H9 (cell line): Measurements from ENCODE around the gene GSG1L. TPM values are rescaled to one million over a fixed set of nuclear protein-coding genes. Genes with fewer than 3 reads are reported as not detected.

Source experiments
- DNase-seq: peaks from one replicate; pipeline ENCODE4 v3.0.0-alpha.2; 2017
- H2AFZ ChIP-seq: one replicate; pipeline ENCODE4 v1.6.1; 2013; ENCODE audit warnings: mild to moderate bottlenecking, low read length, control low read depth, moderate library complexity
- H2AK5ac ChIP-seq: 2 replicates; pipeline ENCODE4 v1.6.1; 2013; ENCODE audit warnings: low read length, control low read depth, mixed read lengths; ENCODE audit not compliant: insufficient read length
- H2BK120ac ChIP-seq: one replicate; pipeline ENCODE4 v1.6.1; 2013; ENCODE audit warnings: low read depth, mild to moderate bottlenecking, low read length, control low read depth, inconsistent platforms; ENCODE audit not compliant: poor library complexity, severe bottlenecking
- H2BK12ac ChIP-seq: 2 replicates; pipeline ENCODE4 v1.6.1; 2013; ENCODE audit warnings: low read length, control low read depth, mixed read lengths, low read depth; ENCODE audit not compliant: insufficient read length
- H2BK15ac ChIP-seq: 2 replicates; pipeline ENCODE4 v1.6.1; 2013; ENCODE audit warnings: low read depth, low read length, control low read depth
- H2BK20ac ChIP-seq: one replicate; pipeline ENCODE4 v1.6.1; 2013; ENCODE audit warnings: low read depth, mild to moderate bottlenecking, low read length, control low read depth, inconsistent platforms; ENCODE audit not compliant: poor library complexity, severe bottlenecking
- H2BK5ac ChIP-seq: 2 replicates; pipeline ENCODE4 v1.6.1; 2013; ENCODE audit warnings: low read length, control low read depth, mixed read lengths; ENCODE audit not compliant: insufficient read length
- H3K14ac ChIP-seq: 2 replicates; pipeline ENCODE4 v1.6.1; 2013; ENCODE audit warnings: low read length, control low read depth; ENCODE audit not compliant: insufficient read depth
- H3K18ac ChIP-seq: 2 replicates; pipeline ENCODE4 v1.6.1; 2013; ENCODE audit warnings: low read depth, mild to moderate bottlenecking, mixed read lengths, low read length, control low read depth; ENCODE audit not compliant: insufficient read length
- H3K23ac ChIP-seq: 2 replicates; pipeline ENCODE4 v1.6.1; 2013; ENCODE audit warnings: low read length, control low read depth, mixed read lengths, low read depth; ENCODE audit not compliant: insufficient read length
- H3K23me2 ChIP-seq: 2 replicates; pipeline ENCODE4 v1.6.1; 2013; ENCODE audit warnings: low read depth, mild to moderate bottlenecking, mixed read lengths, low read length, control low read depth; ENCODE audit not compliant: insufficient read length, poor library complexity, severe bottlenecking
- H3K27ac ChIP-seq: 2 replicates; pipeline ENCODE4 v1.5.1; 2013; ENCODE audit warnings: low read length, control low read depth, mixed read lengths, low read depth; ENCODE audit not compliant: insufficient read length
- H3K27me3 ChIP-seq: 2 replicates; pipeline ENCODE4 v1.6.1; 2013; ENCODE audit warnings: low read length, control low read depth, inconsistent platforms; ENCODE audit not compliant: insufficient read depth
- H3K4ac ChIP-seq: 2 replicates; pipeline ENCODE4 v1.6.1; 2013; ENCODE audit warnings: low read depth, mild to moderate bottlenecking, control low read depth, inconsistent platforms, low read length, moderate library complexity
- H3K4me1 ChIP-seq: 2 replicates; pipeline ENCODE4 v1.6.1; 2013; ENCODE audit warnings: low read length, control low read depth, inconsistent platforms; ENCODE audit not compliant: insufficient read depth
- H3K4me2 ChIP-seq: 2 replicates; pipeline ENCODE4 v1.6.1; 2013; ENCODE audit warnings: low read length, control low read depth, mixed read lengths; ENCODE audit not compliant: insufficient read length, insufficient read depth
- H3K56ac ChIP-seq: 2 replicates; pipeline ENCODE4 v1.6.1; 2013; ENCODE audit warnings: low read depth, mild to moderate bottlenecking, mixed read lengths, low read length, control low read depth; ENCODE audit not compliant: insufficient read length
- H3K79me1 ChIP-seq: 2 replicates; pipeline ENCODE4 v1.6.1; 2013; ENCODE audit warnings: low read depth, mild to moderate bottlenecking, moderate library complexity, low read length, control low read depth, inconsistent platforms; ENCODE audit not compliant: insufficient read depth, poor library complexity, severe bottlenecking
- H3K79me2 ChIP-seq: 2 replicates; pipeline ENCODE4 v1.6.1; 2013; ENCODE audit warnings: low read length, control low read depth, inconsistent platforms; ENCODE audit not compliant: insufficient read depth
- H3K9ac ChIP-seq: 2 replicates; pipeline ENCODE4 v1.6.1; 2013; ENCODE audit warnings: low read length, control low read depth, mixed read lengths; ENCODE audit not compliant: insufficient read length; ENCODE audit errors: extremely low read depth
- H3K9me3 ChIP-seq: one replicate; pipeline ENCODE4 v1.6.1; 2013; ENCODE audit warnings: low read depth, low read length, inconsistent platforms; ENCODE audit not compliant: control insufficient read depth
- H3T11ph ChIP-seq: one replicate; pipeline ENCODE4 v1.6.1; 2013; ENCODE audit warnings: mild to moderate bottlenecking, low read length, control low read depth, inconsistent platforms
- H4K20me1 ChIP-seq: one replicate; pipeline ENCODE4 v1.6.1; 2013; ENCODE audit not compliant: control insufficient read depth, insufficient read length, insufficient read depth
- H4K5ac ChIP-seq: 2 replicates; pipeline ENCODE4 v1.6.1; 2013; ENCODE audit warnings: low read depth, mild to moderate bottlenecking, mixed read lengths, low read length, control low read depth; ENCODE audit not compliant: insufficient read length
- H4K8ac ChIP-seq: replicated peaks from 2 replicates; pipeline ENCODE4 v1.6.1; 2013; ENCODE audit warnings: low read length, control low read depth, mixed read lengths, low read depth; ENCODE audit not compliant: insufficient read length
- H4K91ac ChIP-seq: 2 replicates; pipeline ENCODE4 v1.6.1; 2013; ENCODE audit warnings: low read depth, mild to moderate bottlenecking, moderate library complexity, mixed read lengths, low read length, control low read depth; ENCODE audit not compliant: insufficient read length
- H3K27ac Mint-ChIP-seq, 3 experiments: 2 replicates in 2 of 3; 3 replicates in 1 of 3; pipeline ENCODE4 v1.8.0; 2020 to 2021; ENCODE audit warnings: mixed read lengths in 3 of 3, mild to moderate bottlenecking in 1 of 3, moderate library complexity in 1 of 3
- H3K27me3 Mint-ChIP-seq: 2 replicates; pipeline ENCODE4 v1.8.0; 2021; ENCODE audit warnings: low read depth, mild to moderate bottlenecking, moderate library complexity, mixed read lengths
- H3K36me3 Mint-ChIP-seq, 3 experiments: 2 replicates in 2 of 3; 3 replicates in 1 of 3; pipeline ENCODE4 v1.8.0; 2020 to 2021; ENCODE audit warnings: low read depth in 3 of 3, mixed read lengths in 3 of 3; ENCODE audit not compliant: insufficient read depth in 1 of 3
- H3K4me1 Mint-ChIP-seq, 2 experiments: 2 replicates each; pipeline ENCODE4 v1.8.0; 2020; ENCODE audit warnings: mixed read lengths in 2 of 2
- H3K4me3 Mint-ChIP-seq, 2 experiments: 2 replicates in 1 of 2; 3 replicates in 1 of 2; pipeline ENCODE4 v1.8.0; 2020 to 2021; ENCODE audit warnings: mild to moderate bottlenecking in 2 of 2, mixed read lengths in 2 of 2, moderate library complexity in 1 of 2
- H3K9me3 Mint-ChIP-seq, 2 experiments: 2 replicates in 1 of 2; 3 replicates in 1 of 2; pipeline ENCODE4 v1.8.0; 2020; ENCODE audit warnings: mild to moderate bottlenecking in 2 of 2, mixed read lengths in 2 of 2, moderate library complexity in 1 of 2
- CTCF ChIP-seq: fragments of 200-600 bp; sonication (generic); conservative IDR thresholded peaks from 3 replicates; pipeline ENCODE4 v1.8.0; 2021; ENCODE audit warnings: antibody characterized with exemption, mild to moderate bottlenecking
- WGBS: extraction: QIAGEN DNeasy Blood & Tissue Kit; methylation state at CpG from one replicate; pipeline ENCODE4 v1.1.7; 2013; ENCODE audit warnings: missing lambda C conversion rate, low lambda C conversion rate, mixed read lengths; ENCODE audit not compliant: insufficient read length; ENCODE audit errors: extremely low coverage; 5-methylcytosine and 5-hydroxymethylcytosine counted together
- total RNA-seq: library from RNA; stranded (reverse); gene quantifications from 2 replicates; pipeline ENCODE4 v1.2.1, GENCODE V29; 2021

Gene GSG1L
- total RNA-seq, 1 experiment from 2014 or later = 0.35 TPM

GRCh38 chr16:28100810-28101532 lies 37.5 kb upstream of the GSG1L start:
- peaks cover 45 to 96% (median 86%) of the 10 kb centered on the region in 3 experiments for H3K36me3 Mint-ChIP-seq
- WGBS = no CpG with 5 or more reads among the region's 14 CpGs
- H4K20me1 ChIP-seq = no peaks in the 10 kb centered on the region

More at GRCh38 chr16:28100810-28101532, 37.5 kb upstream of the GSG1L start:
- H2BK5ac ChIP-seq = no peak overlapping the region
- H3K27me3 ChIP-seq = no peaks in the 10 kb centered on the region
- no peak overlapping the region for H2BK20ac ChIP-seq
- H3K79me1 ChIP-seq = no peaks in the 10 kb centered on the region
- no peak overlapping the region; a peak in 2 of 7 replicates for H3K27ac Mint-ChIP-seq
- no peak overlapping the region for H3K14ac ChIP-seq
- H2AFZ ChIP-seq = no peak overlapping the region
- no peaks in the 10 kb centered on the region for H3K79me2 ChIP-seq
- H3K9me3 Mint-ChIP-seq = no peaks in the 10 kb centered on the region
- no peak overlapping the region for H3K4me3 Mint-ChIP-seq
- no peaks in the 10 kb centered on the region for H3K4me1 ChIP-seq
- no peak overlapping the region for H3K23ac ChIP-seq
- H4K5ac ChIP-seq = no peak overlapping the region
- no peak overlapping the region for H2AK5ac ChIP-seq
- no peak overlapping the region for H3K4me2 ChIP-seq
- no peak overlapping the region for H2BK12ac ChIP-seq
- H2BK15ac ChIP-seq = no peak overlapping the region
- DNase-seq = no peak
- H3K27ac ChIP-seq = no peak overlapping the region
- TF ChIP-seq CTCF = no peak
- H4K91ac ChIP-seq = no peak overlapping the region
- H4K8ac ChIP-seq = no peak overlapping the region
- no peak overlapping the region for H3K18ac ChIP-seq
- H3K9ac ChIP-seq = no peak overlapping the region
- H3K27me3 Mint-ChIP-seq = no peaks in the 10 kb centered on the region
- H2BK120ac ChIP-seq = no peak overlapping the region
- no peak overlapping the region for H3K4ac ChIP-seq
- H3K9me3 ChIP-seq = no peaks in the 10 kb centered on the region
- no peak overlapping the region for H3T11ph ChIP-seq
- H3K4me1 Mint-ChIP-seq = no peaks in the 10 kb centered on the region
- no peak overlapping the region for H3K56ac ChIP-seq
- no peaks in the 10 kb centered on the region for H3K23me2 ChIP-seq
